ENCODE results near the gene TFEB.
A peak's percentile ranks its signal among the peaks of the same experiment; 100 is the strongest.

The TFEB gene

DNA sequence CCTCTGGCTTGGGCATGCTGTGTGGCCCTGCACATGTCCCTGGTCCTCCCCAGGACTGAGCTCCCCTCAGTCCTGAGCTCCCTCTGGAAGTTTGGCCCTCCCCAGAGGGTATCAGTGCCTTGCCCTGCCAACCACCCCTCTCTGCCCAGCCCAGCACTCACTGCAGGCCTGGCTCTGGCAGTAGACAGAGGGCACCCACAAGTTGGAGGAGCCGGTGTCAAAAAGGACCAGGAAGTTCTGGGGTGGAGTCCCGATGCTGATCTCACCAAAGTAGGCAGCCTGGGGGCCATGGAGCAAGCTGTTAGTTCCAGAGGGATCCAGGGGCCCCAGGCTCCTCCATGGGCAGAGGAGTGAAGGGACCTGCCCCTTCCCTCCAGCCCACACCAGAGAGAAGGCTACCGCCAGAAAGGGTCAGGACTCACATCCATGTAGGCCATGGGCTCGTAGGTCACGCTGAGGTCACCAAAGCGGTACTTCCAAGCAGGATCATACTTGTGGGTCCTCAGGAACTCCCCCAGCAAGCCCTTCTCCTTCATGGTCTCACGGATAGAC is 8.9 kb upstream of the TFEB start:
- Histone ChIP-seq H3K9ac (ENCODE audit: low read length) (no peak overlapping the region), H3K4me3 (ENCODE audit: low read depth in 1 of 2, low read length in 2 of 2) (no peak overlapping the region), H3K36me3 (ENCODE audit: insufficient read depth, low read length) (no peaks in the 10 kb centered on the region), H3K4me1 (ENCODE audit: insufficient read depth, low read length) (no peaks in the 10 kb centered on the region), H3K27ac (ENCODE audit: low read depth, low read length) (no peak overlapping the region), H3K9me3 (ENCODE audit: low read length) (no peaks in the 10 kb centered on the region), H3K27me3 (ENCODE audit: control insufficient read depth in 1 of 2, insufficient read depth in 2 of 2, low read length in 2 of 2) (no peaks in the 10 kb centered on the region)

DNA sequence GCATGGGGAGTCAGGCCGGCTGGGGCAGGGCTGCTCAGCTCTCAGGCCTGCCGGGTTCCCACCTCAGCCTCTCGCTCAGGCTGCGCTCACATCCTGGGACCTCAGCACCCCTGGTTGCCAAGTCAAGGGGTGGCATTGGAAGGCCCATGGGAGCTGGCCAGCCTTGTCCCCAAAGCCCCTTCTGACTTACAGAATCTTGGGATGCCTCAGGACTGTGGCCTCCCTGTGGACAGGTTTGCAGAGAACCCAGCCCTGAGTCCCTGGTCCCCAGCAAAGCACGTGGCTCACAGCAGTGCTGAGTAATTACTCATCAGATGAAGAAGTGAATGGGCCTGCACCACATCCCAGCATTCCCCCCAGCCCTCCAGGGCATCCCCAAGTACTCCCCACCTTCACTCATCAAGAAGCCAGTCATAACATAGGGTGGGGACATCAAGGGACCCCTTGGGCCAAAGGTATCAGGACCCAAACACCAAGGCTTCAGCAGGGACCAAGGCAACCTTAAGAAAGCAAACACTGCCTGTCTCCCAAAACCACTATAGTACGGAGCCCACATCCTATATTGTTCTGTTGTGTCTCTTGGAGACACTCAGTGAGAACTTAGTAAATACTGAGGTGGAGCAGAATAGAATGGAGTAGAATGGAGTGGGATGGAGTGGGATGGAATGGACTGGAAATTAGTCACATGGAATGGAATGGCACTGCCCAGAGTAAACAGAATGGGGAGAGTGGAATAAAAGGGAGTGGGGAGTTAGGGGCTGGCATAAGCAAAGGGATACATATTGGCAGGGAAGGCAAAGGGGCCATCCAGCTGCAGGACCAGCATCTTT is 8.2 kb upstream of the TFEB start:
- H3K27me3 ChIP-seq (ENCODE audit: control insufficient read depth in 1 of 2, insufficient read depth in 2 of 2, low read length in 2 of 2) = no peaks in the 10 kb centered on the region
- H3K36me3 ChIP-seq (ENCODE audit: insufficient read depth, low read length) = no peaks in the 10 kb centered on the region
- no peak overlapping the region for H3K9ac ChIP-seq (ENCODE audit: low read length)
- H3K4me3 ChIP-seq (ENCODE audit: low read depth in 1 of 2, low read length in 2 of 2) = no peak overlapping the region
- H3K9me3 ChIP-seq (ENCODE audit: low read length) = no peaks in the 10 kb centered on the region
- H3K4me1 ChIP-seq (ENCODE audit: insufficient read depth, low read length) = no peaks in the 10 kb centered on the region
- no peak overlapping the region for H3K27ac ChIP-seq (ENCODE audit: low read depth, low read length)

DNA sequence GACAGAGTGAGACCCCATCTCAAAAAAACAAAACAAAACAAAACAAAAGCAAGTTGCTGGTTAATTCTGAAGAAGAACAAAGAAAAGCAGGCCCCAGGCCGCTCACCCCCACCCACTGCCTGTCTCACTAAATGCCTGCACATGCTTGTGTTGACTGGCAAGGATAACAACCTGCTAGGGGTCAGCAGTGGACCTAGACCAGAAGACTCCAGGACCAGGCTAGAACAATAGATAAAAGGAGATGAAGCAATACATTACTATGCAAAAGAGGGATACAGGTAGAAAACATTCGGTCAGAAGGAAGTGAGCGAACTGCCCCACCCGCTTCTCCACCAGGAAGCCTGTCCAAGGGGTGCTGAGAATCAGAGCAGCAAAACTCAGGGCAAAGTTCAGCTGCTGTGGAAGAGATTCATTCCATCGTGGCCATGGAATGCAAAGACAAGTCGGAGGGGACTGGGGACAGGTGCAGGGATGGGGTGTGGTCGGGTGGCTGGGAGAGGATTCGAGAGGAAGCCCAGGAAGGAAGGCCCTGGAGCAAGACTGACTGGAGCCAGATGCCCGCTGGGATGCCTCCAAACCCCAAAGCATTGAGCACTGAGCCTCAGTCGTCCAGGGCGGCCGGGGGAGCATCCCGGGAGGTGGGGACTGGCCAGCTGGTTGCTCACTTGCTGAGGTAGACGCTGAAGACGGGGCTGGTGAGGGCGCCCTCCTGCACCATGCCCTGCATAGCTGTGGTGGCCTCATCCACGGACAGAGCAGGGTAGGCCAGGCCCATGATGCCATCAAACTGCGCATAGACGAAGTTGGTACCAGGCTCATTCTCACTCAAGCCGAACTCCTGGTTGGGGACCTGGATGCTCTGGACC is 6.5 kb upstream of the TFEB start:
- Histone ChIP-seq H3K27ac (ENCODE audit: low read depth, low read length) (no peak overlapping the region), H3K4me1 (ENCODE audit: insufficient read depth, low read length) (no peaks in the 10 kb centered on the region), H3K27me3 (ENCODE audit: control insufficient read depth in 1 of 2, insufficient read depth in 2 of 2, low read length in 2 of 2) (no peaks in the 10 kb centered on the region), H3K4me3 (ENCODE audit: low read depth in 1 of 2, low read length in 2 of 2) (no peak overlapping the region), H3K9me3 (ENCODE audit: low read length) (no peaks in the 10 kb centered on the region), H3K9ac (ENCODE audit: low read length) (no peak overlapping the region), H3K36me3 (ENCODE audit: insufficient read depth, low read length) (no peaks in the 10 kb centered on the region)

DNA sequence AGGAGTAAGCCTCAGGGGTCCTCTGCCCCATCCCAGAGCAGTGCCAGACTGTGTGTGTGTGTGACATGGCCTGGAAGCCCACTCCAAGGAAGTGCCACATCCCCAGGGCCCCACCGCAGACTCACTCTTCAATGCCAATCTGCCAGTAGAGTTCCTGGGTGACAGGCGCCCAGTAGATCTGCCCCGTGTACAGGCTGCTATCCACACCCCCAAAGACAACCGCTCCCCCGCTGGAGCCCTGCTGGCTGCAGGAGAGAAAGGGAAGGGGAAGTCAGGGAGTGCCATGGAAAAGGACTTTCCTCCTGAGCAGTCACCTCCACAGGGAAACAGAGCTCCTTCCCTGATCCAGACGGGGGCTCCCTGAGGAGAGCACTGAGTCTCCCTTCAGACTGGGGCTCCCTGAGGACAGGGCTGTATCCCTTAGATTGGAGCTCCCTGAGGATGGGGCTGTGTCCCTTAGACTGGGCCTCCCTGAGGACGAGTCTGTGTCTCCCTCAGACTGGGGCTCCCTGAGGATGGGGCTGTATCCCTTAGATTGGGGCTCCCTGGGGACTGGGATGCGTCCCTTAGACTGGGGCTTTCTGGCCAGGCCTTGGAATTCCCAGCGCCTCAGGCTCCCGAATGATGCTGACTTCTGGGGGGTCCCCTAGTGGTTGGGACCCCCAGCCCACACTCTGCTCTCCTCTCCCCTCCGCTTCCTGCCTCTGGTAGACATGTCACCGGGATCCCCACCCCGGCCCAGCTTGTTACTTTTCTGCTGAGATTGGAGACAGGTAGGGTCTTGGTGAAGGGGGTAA is 5.2 kb upstream of the TFEB start:
- Histone ChIP-seq H3K4me1 (ENCODE audit: insufficient read depth, low read length) (peaks cover 6% of the 10 kb centered on the region), H3K36me3 (ENCODE audit: insufficient read depth, low read length) (no peaks in the 10 kb centered on the region), H3K9ac (ENCODE audit: low read length) (no peak overlapping the region), H3K27ac (ENCODE audit: low read depth, low read length) (no peak overlapping the region), H3K9me3 (ENCODE audit: low read length) (no peaks in the 10 kb centered on the region), H3K27me3 (ENCODE audit: control insufficient read depth in 1 of 2, insufficient read depth in 2 of 2, low read length in 2 of 2) (no peaks in the 10 kb centered on the region), H3K4me3 (ENCODE audit: low read depth in 1 of 2, low read length in 2 of 2) (no peak overlapping the region)

DNA sequence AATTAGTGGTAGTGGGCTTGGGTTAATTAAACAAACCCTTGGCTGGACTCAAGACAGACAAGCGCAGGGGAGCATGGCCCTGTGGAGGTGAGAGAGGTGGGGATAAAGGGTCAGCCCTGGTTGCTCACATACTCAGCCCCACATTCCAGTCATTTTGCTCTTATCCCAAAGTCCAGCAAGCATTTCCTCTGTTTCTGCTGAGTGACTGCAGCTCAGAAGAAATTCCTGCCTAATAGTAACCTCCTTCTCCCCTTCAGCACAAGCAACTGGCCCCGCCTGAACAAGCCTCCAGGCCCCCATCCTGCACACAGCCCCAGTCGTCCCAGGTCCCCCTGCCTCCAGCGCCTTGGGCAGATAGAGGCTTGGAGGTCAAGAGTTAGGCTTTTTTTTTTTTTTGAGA is 3.6 kb upstream of the TFEB start:
- Histone ChIP-seq H3K27ac (ENCODE audit: low read depth, low read length) (no peak overlapping the region), H3K27me3 (ENCODE audit: control insufficient read depth in 1 of 2, insufficient read depth in 2 of 2, low read length in 2 of 2) (no peaks in the 10 kb centered on the region), H3K4me3 (ENCODE audit: low read depth in 1 of 2, low read length in 2 of 2) (no peak overlapping the region), H3K36me3 (ENCODE audit: insufficient read depth, low read length) (no peaks in the 10 kb centered on the region), H3K9ac (ENCODE audit: low read length) (no peak overlapping the region), H3K9me3 (ENCODE audit: low read length) (no peaks in the 10 kb centered on the region), H3K4me1 (ENCODE audit: insufficient read depth, low read length) (peaks cover 6% of the 10 kb centered on the region)

DNA sequence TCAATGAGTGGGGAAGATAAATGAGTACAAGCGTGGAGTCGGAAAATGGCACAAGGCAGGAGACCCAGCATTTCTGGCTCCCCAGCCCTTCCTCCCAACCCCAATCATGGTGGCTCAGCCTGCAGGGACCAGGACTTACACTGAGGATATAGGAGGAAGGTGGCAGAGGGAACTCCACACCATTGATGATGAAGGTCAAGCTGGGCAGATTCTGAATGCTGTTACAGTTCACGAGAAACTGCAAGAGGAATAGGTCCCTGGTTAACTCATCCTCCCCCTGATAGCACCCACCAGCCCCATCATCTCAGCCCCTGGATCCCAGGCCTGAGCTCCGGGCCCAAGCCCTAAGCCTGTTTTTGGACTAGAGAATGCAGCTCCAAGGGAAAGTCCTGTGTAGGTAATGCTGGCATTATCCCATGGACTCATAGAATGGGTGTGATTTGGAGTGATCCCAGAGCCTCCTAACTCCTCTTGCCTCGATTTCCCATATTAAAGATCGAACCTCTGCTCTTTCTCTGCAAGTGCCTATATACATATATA is 2.3 kb upstream of the TFEB start:
- H3K4me3 ChIP-seq (ENCODE audit: low read depth in 1 of 2, low read length in 2 of 2) = no peak overlapping the region
- H3K36me3 ChIP-seq (ENCODE audit: insufficient read depth, low read length) = no peaks in the 10 kb centered on the region
- H3K27ac ChIP-seq (ENCODE audit: low read depth, low read length) = no peak overlapping the region
- H3K9me3 ChIP-seq (ENCODE audit: low read length) = no peaks in the 10 kb centered on the region
- H3K9ac ChIP-seq (ENCODE audit: low read length) = no peak overlapping the region
- H3K27me3 ChIP-seq (ENCODE audit: control insufficient read depth in 1 of 2, insufficient read depth in 2 of 2, low read length in 2 of 2) = no peaks in the 10 kb centered on the region
- H3K4me1 ChIP-seq (ENCODE audit: insufficient read depth, low read length) = peaks cover 18% of the 10 kb centered on the region

DNA sequence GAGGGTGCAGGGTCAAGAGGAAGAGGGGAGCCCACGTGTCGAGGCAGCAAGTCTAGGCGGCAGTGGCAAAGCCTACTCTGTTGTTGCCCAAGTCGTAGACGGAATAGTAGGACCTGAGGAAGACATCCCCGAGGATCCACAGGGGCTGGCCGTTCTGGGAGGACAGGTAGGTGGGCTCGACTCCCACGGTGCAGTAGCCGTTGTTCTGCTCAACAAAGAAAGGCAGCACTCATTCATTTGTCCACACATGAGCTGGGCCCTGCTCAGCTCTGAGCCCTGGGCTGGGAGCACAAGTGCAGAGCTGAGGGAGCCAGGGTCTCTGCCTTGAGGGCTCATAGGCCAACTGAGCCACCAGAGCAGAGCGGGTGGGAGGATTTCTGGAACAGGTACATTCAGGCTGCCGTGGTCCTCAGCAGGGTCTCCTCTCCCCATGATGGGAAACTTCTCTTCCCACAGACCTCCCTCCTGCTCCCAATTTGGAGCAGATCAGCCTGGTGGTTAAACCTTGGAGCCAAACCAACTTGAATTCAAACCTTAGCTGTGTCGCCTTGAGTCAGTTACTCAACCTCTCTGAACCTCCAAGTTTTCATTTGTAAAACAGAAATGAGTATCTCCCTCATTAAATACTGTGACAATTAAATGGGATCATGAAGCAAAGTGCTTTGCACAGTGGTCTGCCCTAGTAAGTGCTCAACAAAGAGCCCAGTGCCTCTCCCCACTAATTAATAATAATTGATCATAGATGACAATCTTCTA is 1.6 kb upstream of the TFEB start:
- Histone ChIP-seq H3K9ac (ENCODE audit: low read length) (no peak overlapping the region), H3K4me3 (ENCODE audit: low read depth in 1 of 2, low read length in 2 of 2) (no peak overlapping the region)

DNA sequence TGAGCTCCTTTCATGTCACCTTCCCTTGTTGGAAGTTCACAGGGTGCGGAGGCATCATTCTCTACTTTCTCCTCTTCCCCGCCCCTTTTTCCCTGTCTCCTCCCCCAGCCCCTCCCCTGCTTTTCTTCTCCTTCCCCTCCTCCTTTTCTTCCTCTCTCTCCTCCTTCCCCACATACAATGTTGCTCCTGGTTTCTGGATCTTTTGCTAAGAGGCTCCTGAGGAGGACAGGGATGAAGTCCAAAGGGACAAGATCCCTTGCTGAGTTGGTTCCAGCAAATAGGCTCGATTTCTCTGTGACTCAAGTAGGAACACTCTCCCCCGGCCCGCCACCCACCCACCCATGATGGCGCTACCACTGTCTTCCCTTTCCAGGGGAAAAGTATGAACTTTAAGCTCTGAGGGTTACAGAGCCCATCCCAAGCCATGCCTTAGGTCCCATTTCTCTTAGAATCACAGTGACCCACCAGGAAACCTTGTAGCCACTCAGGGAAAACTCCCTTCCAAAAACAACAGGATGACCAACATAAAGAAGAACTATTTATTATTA is 852 bp upstream of the TFEB start:
- Histone ChIP-seq H3K9ac (ENCODE audit: low read length) (no peak overlapping the region), H3K4me3 (ENCODE audit: low read depth in 1 of 2, low read length in 2 of 2) (peak overlapping the region in 1 of 2 donors; percentile 44), H3K36me3 (ENCODE audit: insufficient read depth, low read length) (no peaks in the 10 kb centered on the region), H3K4me1 (ENCODE audit: insufficient read depth, low read length) (peaks cover 31% of the 10 kb centered on the region), H3K27me3 (ENCODE audit: control insufficient read depth in 1 of 2, insufficient read depth in 2 of 2, low read length in 2 of 2) (no peaks in the 10 kb centered on the region), H3K27ac (ENCODE audit: low read depth, low read length) (no peak overlapping the region), H3K9me3 (ENCODE audit: low read length) (no peaks in the 10 kb centered on the region)

More for the DNA sequence above, 1.6 kb upstream of the TFEB start:
- no peaks in the 10 kb centered on the region for H3K36me3 ChIP-seq (ENCODE audit: insufficient read depth, low read length)
- no peaks in the 10 kb centered on the region for H3K27me3 ChIP-seq (ENCODE audit: control insufficient read depth in 1 of 2, insufficient read depth in 2 of 2, low read length in 2 of 2)
- H3K27ac ChIP-seq (ENCODE audit: low read depth, low read length) = no peak overlapping the region
- no peaks in the 10 kb centered on the region for H3K9me3 ChIP-seq (ENCODE audit: low read length)
- H3K4me1 ChIP-seq (ENCODE audit: insufficient read depth, low read length) = peaks cover 25% of the 10 kb centered on the region

DNA sequence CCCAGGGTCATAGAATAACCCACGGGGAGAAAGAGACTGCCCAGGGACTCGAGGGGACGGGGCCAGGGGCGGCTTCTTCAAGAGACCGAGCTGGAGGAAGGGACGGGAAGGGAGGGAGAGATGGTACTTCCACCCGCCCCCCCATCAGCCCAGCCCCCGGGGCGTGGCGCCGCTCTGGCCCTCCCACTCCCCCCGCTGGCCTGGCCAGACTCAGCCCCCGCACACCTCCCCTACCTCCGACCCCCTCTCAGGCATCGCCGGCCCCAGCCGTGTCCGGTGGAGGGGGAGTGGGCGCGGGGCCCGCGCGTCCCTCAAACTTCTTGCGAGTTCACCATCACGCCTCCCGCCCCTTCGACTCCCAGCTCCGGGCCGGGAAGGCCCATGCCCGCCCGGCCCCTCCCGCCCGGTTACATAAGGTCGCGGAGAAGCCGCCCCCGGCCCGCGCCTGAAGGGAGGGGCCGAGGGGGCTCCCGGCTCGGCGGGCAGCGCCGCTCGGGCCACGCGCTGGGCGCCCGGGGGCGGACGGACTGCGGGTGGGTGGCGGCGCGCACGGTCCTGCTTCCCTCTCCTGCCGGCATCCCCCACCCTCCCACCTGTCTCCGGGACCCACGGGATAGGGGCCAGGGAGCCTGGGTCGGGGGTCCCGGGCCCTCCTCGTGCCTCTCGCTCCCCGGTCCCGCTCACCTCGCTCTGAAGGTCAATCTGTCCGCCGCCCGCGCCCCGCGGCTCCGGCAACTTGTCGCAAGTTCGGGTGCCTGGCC is 562 bp downstream of the TFEB start:
- H3K9ac ChIP-seq (ENCODE audit: low read length) = no peak overlapping the region
- H3K36me3 ChIP-seq (ENCODE audit: insufficient read depth, low read length) = no peaks in the 10 kb centered on the region
- H3K27me3 ChIP-seq (ENCODE audit: control insufficient read depth in 1 of 2, insufficient read depth in 2 of 2, low read length in 2 of 2) = no peaks in the 10 kb centered on the region
- peak overlapping the region; percentile 98 for H3K27ac ChIP-seq (ENCODE audit: low read depth, low read length)
- peaks cover 43% of the 10 kb centered on the region for H3K4me1 ChIP-seq (ENCODE audit: insufficient read depth, low read length)
- no peaks in the 10 kb centered on the region for H3K9me3 ChIP-seq (ENCODE audit: low read length)
- H3K4me3 ChIP-seq (ENCODE audit: low read depth in 1 of 2, low read length in 2 of 2) = peak overlapping the region; percentile 70 to 81

Measured in muscle layer of colon (tissue), 2 donors.